Measurements from ENCODE around the gene MLKL.
A peak's percentile ranks its signal among the peaks of the same experiment; 100 is the strongest.
"Not testable (repeated sequence)": the region's sequence is repeated elsewhere in the genome, so short reads cannot be mapped to it uniquely, and the experiment has no call there.

MLKL gene

GRCh38 chr16:74699666-74700065, 996 bp downstream of the MLKL start:
- no peak for DNase-seq (ENCODE audit: low spot score)

GRCh38 chr16:74698222-74698621, 2.4 kb downstream of the MLKL start:
- DNase-seq (ENCODE audit: low spot score), result no peak

GRCh38 chr16:74695450-74696422, 4.9 kb downstream of the MLKL start:
- DNase-seq (ENCODE audit: low spot score), result peak; percentile 36

- no peak for DNase-seq (ENCODE audit: low spot score)
Measured at GRCh38 chr16:74691093-74691855, 9.4 kb downstream of the MLKL start.

GRCh38 chr16:74682556-74682955, 18.1 kb downstream of the MLKL start:
- no peak for DNase-seq (ENCODE audit: low spot score)

- no peak for DNase-seq (ENCODE audit: low spot score)
Measured at GRCh38 chr16:74680681-74681080, 20.0 kb downstream of the MLKL start.

- no peak for DNase-seq (ENCODE audit: low spot score)
Measured at GRCh38 chr16:74679983-74680382, 20.7 kb downstream of the MLKL start.

GRCh38 chr16:74677868-74678267, 22.8 kb downstream of the MLKL start:
- DNase-seq (ENCODE audit: low spot score), result no peak

- no peak for DNase-seq (ENCODE audit: low spot score)
Measured at GRCh38 chr16:74673876-74674275, 26.8 kb downstream of the MLKL start.

- DNase-seq (ENCODE audit: low spot score), result not testable (repeated sequence)
Measured at GRCh38 chr16:74668877-74669276, 31.8 kb downstream of the MLKL start.

GRCh38 chr16:74667255-74667700, 33.4 kb downstream of the MLKL start:
- DNase-seq (ENCODE audit: low spot score), result peak; percentile 6

GRCh38 chr16:74666425-74667254, 34.0 kb downstream of the MLKL start, which contains the start of gene RFWD3:
Gene RFWD3 (minus strand): TSS chr16:74666877. CDS start chr16:74661449, 5,428 bp downstream.
- DNase-seq (ENCODE audit: low spot score), result peak; percentile 98

- no peak for DNase-seq (ENCODE audit: low spot score)
Measured at GRCh38 chr16:74666010-74666421, 34.6 kb downstream of the MLKL start.

GRCh38 chr16:74661064-74661463, 39.6 kb downstream of the MLKL start:
- DNase-seq (ENCODE audit: low spot score), result no peak

GRCh38 chr16:74660383-74660782, 40.3 kb downstream of the MLKL start:
- no peak for DNase-seq (ENCODE audit: low spot score)

- no peak for DNase-seq (ENCODE audit: low spot score)
Measured at GRCh38 chr16:74659041-74659440, 41.6 kb downstream of the MLKL start.

GRCh38 chr16:74657870-74658642, 42.6 kb downstream of the MLKL start:
- DNase-seq (ENCODE audit: low spot score), result no peak

- no peak for DNase-seq (ENCODE audit: low spot score)
Measured at GRCh38 chr16:74654536-74655050, 46.1 kb downstream of the MLKL start.

GRCh38 chr16:74652883-74653282, 47.8 kb downstream of the MLKL start:
- not testable (repeated sequence) for DNase-seq (ENCODE audit: low spot score)

- no peak for DNase-seq (ENCODE audit: low spot score)
Measured at GRCh38 chr16:74652249-74652648, 48.4 kb downstream of the MLKL start.

GRCh38 chr16:74651841-74652240, 48.8 kb downstream of the MLKL start:
- DNase-seq (ENCODE audit: low spot score), result no peak

All from LoVo (cell line).